Activated CD4-positive, alpha-beta memory T cell treated with anti-CD3 and anti-CD28 coated beads for 36 hours (primary cell): ENCODE measurements around the gene LIN52. TPM values are rescaled to one million over a fixed set of nuclear protein-coding genes. Genes with fewer than 3 reads are reported as not detected.
"Not testable (repeated sequence)": the region's sequence is repeated elsewhere in the genome, so short reads cannot be mapped to it uniquely, and the experiment has no call there.

Source experiments
- CTCF ChIA-PET: fragments of 350-600 bp; sonication (Branson Sonifier 250); formaldehyde crosslinking; loops from one replicate; lab custom pipeline; 2021; ENCODE audit warnings: antibody characterized with exemption, inconsistent platforms; lab: Charles Lee
- POLR2A ChIA-PET: fragments of 350-600 bp; sonication (Branson Sonifier 250); formaldehyde crosslinking; loops from one replicate; lab custom pipeline; 2021; ENCODE audit warnings: antibody characterized with exemption; lab: Charles Lee
- DNase-seq: peaks from one replicate; pipeline ENCODE4 v3.0.0-alpha.2; 2020
- H3K27ac Mint-ChIP-seq: one replicate; pipeline ENCODE4 v1.8.0; 2021; ENCODE audit warnings: mixed read lengths
- H3K27me3 Mint-ChIP-seq: one replicate; pipeline ENCODE4 v1.8.0; 2021; ENCODE audit warnings: mixed read lengths
- H3K36me3 Mint-ChIP-seq: one replicate; pipeline ENCODE4 v1.8.0; 2021; ENCODE audit warnings: mixed read lengths
- H3K4me1 Mint-ChIP-seq: one replicate; pipeline ENCODE4 v1.8.0; 2021; ENCODE audit warnings: low read depth, mixed read lengths
- H3K4me3 Mint-ChIP-seq: one replicate; pipeline ENCODE4 v1.8.0; 2021; ENCODE audit warnings: mild to moderate bottlenecking, mixed read lengths
- H3K9me3 Mint-ChIP-seq: one replicate; pipeline ENCODE4 v1.8.0; 2021; ENCODE audit warnings: mixed read lengths
- intact Hi-C: fragments of 100-400 bp; cut with micrococcal nuclease; formaldehyde crosslinking; loops from one replicate; pipeline ENCODE4 v1.15.1; 2023
- total RNA-seq, 2 experiments: library from RNA; stranded (reverse); gene quantifications; one replicate each; pipeline ENCODE4 v1.2.3, GENCODE V29; 2021

LIN52 gene
- total RNA-seq, 2 experiments from 2014 or later: 13.5 to 14.4 TPM

DNA sequence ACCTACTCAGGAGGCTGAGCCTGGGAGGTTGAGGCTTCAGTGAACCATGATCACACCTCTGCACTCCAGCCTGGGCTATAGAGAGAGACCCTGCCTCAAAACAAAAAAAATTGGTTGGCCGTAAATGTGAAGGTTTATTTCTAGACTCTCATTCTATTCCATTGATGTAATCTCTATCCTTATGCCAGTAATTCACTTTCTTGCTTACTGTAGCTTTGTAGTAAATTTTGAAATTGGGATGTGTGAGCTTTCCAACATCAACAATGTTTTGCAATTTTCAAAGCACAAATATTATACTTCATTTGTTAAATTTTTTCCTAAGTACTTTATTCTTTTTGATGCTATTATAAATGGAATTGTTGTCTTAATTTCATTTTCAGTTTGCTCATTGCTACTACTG is 24.6 kb downstream of the LIN52 start:
- Mint-ChIP-seq H3K27ac (no peak overlapping the region), H3K4me1 (no peaks in the 10 kb centered on the region), H3K4me3 (no peak overlapping the region), H3K9me3 (no peaks in the 10 kb centered on the region), H3K36me3 (peaks cover 12% of the 10 kb centered on the region), H3K27me3 (no peaks in the 10 kb centered on the region)
- ChIA-PET CTCF (interaction anchor here (1.9 to 2.0 kb wide), 2 partner anchors 143 to 148 kb away, joined by 5 to 7 read pairs; no protein-coding TSS in a partner anchor), POLR2A (no interaction called here)
- DNase-seq: no peak
- intact Hi-C loops: no loop called here

DNA sequence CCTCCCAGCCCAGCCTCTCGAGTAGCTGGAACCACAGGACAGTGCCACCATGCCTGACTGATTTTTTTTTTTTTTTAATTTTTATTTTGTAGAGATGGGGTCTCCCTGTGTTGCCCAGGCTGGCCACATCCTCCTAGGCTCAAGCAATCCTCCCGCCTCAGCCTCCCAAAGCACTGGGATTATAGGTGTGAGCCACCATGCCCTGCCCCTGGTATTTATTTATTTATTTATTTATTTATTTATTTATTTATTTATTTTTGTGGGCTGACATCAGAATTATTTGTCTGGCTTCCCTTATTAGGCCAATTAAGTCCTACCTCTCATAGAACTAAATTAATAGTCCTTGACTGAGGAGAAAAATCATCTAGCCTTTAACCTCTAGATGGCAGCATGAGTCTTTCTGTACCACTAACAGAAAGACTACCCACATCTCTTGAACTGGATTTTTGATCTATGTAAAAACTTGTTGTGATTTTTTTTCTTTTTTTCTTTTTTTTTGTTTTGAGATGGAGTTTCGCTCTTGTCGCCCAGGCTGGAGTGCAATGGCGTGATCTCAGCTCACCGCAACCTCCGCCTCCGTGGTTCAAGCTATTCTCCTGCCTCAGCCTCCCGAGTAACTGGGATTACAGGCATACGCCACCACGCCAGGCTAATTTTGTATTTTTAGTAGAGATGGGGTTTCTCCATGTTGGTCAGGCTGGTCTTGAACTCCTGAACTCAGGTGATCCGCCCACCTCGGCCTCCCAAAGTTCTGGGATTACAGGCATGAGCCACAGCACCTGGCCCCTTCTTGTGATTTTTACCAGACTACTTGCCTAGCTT is 26.9 kb downstream of the LIN52 start:
- intact Hi-C loops: loop anchor here (1.0 to 5.0 kb wide), 2 partner anchors 36 to 140 kb away; no protein-coding TSS in a partner anchor
- H3K36me3 Mint-ChIP-seq, H3K4me3 Mint-ChIP-seq, H3K27me3 Mint-ChIP-seq, H3K4me1 Mint-ChIP-seq, H3K9me3 Mint-ChIP-seq, H3K27ac Mint-ChIP-seq, DNase-seq: not testable (repeated sequence)
- CTCF ChIA-PET: interaction anchor here (0.6 to 2.5 kb wide), 13 partner anchors 9 to 166 kb away, joined by 3 to 14 read pairs (median 4); no protein-coding TSS in a partner anchor
- POLR2A ChIA-PET: interaction anchor here (0.6 to 0.7 kb wide), 2 partner anchors 194 to 206 kb away, joined by 3 to 4 read pairs; no protein-coding TSS in a partner anchor

DNA sequence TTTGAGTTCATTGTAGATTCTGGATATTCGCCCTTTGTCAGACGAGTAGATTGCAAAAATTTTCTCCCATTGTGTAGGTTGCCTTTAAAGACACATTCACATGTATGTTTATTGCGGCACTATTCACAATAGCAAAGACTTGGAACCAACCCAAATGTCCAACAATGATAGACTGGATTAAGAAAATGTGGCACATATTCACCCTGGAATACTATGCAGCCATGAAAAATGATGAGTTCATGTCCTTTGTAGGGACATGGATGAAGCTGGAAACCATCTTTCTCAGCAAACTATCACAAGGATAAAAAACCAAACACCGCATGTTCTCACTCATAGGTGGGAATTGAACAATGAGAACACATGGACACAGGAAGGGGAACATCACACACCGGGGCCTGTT is 40.7 kb downstream of the LIN52 start:
- H3K36me3 Mint-ChIP-seq: peaks cover 11% of the 10 kb centered on the region
- CTCF ChIA-PET, intact Hi-C loops: not testable (repeated sequence)

DNA sequence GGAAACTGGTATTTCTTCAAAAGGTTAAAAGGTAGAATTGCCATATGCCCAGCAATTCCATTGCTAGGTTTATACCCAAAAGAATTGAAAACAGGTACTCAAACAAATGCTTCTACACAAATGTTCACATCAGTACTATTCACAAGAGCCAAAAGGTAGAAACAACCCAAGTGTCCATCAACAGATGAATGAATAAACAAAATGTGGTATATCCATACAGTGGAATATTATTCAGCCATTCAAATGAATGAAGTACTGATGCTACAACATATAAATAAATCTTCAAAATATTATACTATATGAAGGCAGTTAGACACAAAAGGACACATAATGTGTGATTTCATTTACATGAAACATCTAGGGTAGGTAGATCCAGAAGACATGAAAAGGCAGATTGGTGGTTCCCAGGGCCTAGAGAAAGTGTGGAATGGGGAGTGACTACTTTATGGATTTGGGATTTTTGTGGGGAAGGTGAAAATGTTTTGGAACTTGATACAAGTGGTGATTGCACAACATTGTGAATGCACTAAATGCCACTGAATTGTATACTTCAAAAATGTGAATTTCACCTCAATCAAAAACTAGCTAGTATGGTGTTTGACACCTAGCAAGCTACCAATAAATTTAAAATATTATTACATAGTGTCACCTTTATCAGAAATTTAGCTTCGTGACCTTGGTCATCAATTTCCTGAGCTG is 41.7 kb downstream of the LIN52 start:
- H3K27me3 Mint-ChIP-seq: no peaks in the 10 kb centered on the region
- POLR2A ChIA-PET: no interaction called here
- DNase-seq: no peak
- no peaks in the 10 kb centered on the region for H3K9me3 Mint-ChIP-seq
- H3K36me3 Mint-ChIP-seq: peaks cover 7% of the 10 kb centered on the region
- H3K4me1 Mint-ChIP-seq: no peaks in the 10 kb centered on the region
- intact Hi-C loops: no loop called here
- H3K4me3 Mint-ChIP-seq: no peak overlapping the region
- H3K27ac Mint-ChIP-seq: no peak overlapping the region
- CTCF ChIA-PET: no interaction called here

More for the DNA sequence above, 40.7 kb downstream of the LIN52 start:
- H3K27ac Mint-ChIP-seq, POLR2A ChIA-PET, DNase-seq, H3K4me1 Mint-ChIP-seq, H3K27me3 Mint-ChIP-seq, H3K9me3 Mint-ChIP-seq, H3K4me3 Mint-ChIP-seq: not testable (repeated sequence)

DNA sequence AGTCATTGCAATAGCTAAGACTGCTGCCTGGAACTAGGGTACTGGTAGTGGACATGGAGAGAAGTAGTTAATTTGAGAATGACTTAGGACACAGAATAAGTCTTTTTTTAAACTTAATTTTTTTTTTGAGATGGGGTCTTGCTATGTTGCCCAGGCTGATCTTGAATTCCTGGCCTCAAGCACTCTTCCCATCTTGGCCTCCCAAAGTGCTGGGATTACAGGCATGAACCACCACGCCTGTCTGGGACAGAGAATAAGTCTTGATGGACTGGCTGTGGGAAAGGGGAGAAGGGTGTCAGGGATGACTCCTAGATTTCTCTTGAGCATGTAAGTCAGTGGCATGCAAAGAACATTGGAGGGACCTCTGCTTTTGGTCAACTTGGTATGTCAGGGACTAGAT is 42.9 kb downstream of the LIN52 start:
- no peak overlapping the region for H3K27ac Mint-ChIP-seq

DNA sequence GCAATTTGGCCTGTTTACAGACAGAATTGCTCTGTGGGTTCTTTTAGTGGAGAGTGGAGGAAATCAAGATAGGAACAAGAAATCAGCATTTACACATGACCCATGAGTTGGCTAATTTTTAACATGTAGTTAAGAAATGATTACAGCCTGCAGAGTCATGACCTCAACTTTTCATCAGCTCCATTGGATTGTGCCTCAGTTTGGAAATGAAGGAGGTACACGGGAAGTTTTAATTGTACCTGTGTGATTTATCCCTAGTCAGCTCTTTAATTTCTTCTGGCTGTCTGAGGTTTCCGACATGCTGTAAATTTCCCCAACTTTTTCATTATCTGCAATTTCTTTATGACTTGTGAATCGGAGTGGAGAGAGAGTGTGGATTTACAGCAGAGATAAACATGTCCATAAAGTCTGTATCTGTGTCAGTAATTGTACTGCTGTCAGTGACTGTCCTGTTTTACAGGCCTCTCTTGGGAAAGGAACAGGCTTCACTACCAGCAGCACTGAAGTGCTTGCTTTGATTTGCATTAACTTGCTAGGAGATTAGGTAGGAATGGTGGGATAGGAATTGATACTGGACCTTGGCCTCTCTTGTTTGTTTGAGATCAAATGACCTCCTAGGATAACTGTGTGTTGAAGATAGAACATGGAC is 49.2 kb downstream of the LIN52 start:
- intact Hi-C loops: no loop called here
- Mint-ChIP-seq H3K4me3 (no peak overlapping the region), H3K9me3 (no peaks in the 10 kb centered on the region), H3K27me3 (no peaks in the 10 kb centered on the region), H3K4me1 (peaks cover 23% of the 10 kb centered on the region), H3K27ac (no peak overlapping the region), H3K36me3 (no peaks in the 10 kb centered on the region)
- ChIA-PET CTCF (interaction anchor here (1.1 kb wide), 1 partner anchor 22 kb away, joined by 3 read pairs; no protein-coding TSS in a partner anchor), POLR2A (no interaction called here)
- DNase-seq: no peak

More for the DNA sequence above, 42.9 kb downstream of the LIN52 start:
- Mint-ChIP-seq H3K27me3 (no peaks in the 10 kb centered on the region), H3K9me3 (no peaks in the 10 kb centered on the region), H3K4me3 (no peak overlapping the region), H3K36me3 (peaks cover 7% of the 10 kb centered on the region), H3K4me1 (no peaks in the 10 kb centered on the region)
- DNase-seq: no peak
- intact Hi-C loops: no loop called here
- ChIA-PET POLR2A (no interaction called here), CTCF (no interaction called here)

DNA sequence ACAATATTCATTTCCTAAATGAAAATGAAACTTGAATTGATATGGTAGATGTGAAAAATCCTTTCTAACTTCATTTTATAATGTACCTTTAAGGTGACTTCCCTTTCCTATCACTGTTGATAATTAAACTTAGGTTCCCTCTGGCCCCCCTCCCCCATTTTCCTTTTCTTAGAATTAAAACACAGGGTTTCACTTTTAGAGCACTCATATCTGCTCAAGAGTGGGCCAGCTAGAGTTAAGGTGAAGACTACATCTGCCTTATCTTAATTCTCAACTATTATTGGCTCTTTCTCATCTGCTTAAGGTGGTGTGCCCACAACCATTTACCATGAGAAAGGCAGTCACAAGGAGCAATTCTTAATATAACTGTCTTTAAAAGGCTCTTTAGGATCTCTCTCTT is 49.7 kb downstream of the LIN52 start:
- H3K27ac Mint-ChIP-seq: no peak overlapping the region
- no peaks in the 10 kb centered on the region for H3K9me3 Mint-ChIP-seq
- CTCF ChIA-PET: no interaction called here
- POLR2A ChIA-PET: no interaction called here
- H3K4me3 Mint-ChIP-seq: no peak overlapping the region
- H3K4me1 Mint-ChIP-seq: peaks cover 23% of the 10 kb centered on the region
- DNase-seq: no peak
- H3K36me3 Mint-ChIP-seq: no peaks in the 10 kb centered on the region
- H3K27me3 Mint-ChIP-seq: no peaks in the 10 kb centered on the region
- intact Hi-C loops: no loop called here

DNA sequence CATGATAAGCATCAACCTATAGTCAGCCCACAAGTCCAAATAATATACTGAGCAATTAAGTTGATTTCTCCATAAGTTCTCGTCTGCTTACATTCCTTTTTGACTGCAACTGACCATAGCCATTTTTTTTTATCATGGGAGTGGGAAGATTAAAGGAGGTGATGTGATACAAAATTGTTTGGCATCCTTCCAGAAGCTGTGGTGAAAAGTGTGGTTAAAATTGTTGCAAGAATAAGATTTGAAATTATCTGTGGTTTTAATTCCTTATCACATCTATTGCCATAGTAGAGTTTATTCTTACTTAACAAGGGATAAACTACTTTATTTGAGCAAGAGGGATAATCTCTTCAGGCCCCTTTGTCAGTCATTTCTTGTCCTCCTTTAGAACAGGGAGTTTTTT is 50.7 kb downstream of the LIN52 start:
- no peak overlapping the region for H3K27ac Mint-ChIP-seq
- H3K27me3 Mint-ChIP-seq: no peaks in the 10 kb centered on the region
- H3K4me1 Mint-ChIP-seq: peaks cover 23% of the 10 kb centered on the region
- POLR2A ChIA-PET: no interaction called here
- H3K4me3 Mint-ChIP-seq: no peak overlapping the region
- CTCF ChIA-PET: no interaction called here
- H3K36me3 Mint-ChIP-seq: no peaks in the 10 kb centered on the region
- intact Hi-C loops: no loop called here
- no peak for DNase-seq
- no peaks in the 10 kb centered on the region for H3K9me3 Mint-ChIP-seq

DNA sequence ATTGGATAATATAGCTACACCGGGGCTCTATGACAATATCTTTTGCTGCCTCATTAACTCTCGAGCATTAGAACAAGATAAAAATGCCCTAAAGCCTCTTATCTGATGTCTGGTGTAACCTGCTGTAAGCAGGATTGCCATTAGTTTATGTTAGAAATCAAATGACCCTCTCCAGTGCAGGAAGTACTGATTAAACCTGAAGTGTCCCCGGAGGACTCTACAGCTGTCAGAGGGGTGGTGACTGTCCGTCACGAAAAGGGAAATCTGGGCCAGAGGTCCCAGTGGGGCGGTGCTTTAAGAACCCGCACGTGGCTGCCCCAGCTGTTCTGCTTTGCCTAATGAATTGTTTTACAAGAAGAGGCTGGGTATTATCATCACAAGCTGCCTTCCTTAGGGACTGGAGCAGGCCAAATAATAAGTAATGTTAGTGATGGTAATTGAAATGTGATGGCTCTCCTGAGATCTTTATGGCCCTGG is 55.7 kb downstream of the LIN52 start:
- POLR2A ChIA-PET: interaction anchor here (1.0 kb wide), 1 partner anchor 122 kb away, joined by 3 read pairs; the partner anchor contains the start of genes BBOF1 and ENTPD5

DNA sequence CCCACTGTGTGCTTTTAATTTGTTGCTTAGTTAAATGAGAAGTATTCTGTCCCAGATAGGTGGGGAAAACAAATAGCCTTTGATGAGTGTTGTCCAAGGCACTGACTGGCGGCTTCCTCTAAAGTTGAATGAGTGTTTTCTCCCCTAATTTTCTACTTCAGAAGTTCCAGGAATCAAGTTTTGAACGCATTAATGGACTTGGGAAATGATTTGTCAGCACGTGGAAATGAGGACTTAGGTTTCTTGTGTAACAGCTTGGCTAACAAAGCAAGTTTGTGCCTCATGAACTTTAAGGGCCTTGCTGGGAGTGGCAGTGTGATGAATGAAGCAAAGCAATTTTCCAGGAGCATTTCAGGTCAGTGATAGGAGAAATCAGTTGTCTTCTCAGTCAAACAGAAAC is 56.9 kb downstream of the LIN52 start:
- Mint-ChIP-seq H3K9me3 (no peaks in the 10 kb centered on the region), H3K4me1 (peaks cover 8% of the 10 kb centered on the region), H3K27ac (no peak overlapping the region), H3K36me3 (peaks cover 3% of the 10 kb centered on the region), H3K4me3 (no peak overlapping the region), H3K27me3 (no peaks in the 10 kb centered on the region)
- no peak for DNase-seq
- ChIA-PET CTCF (no interaction called here), POLR2A (no interaction called here)
- intact Hi-C loops: no loop called here

More for the DNA sequence above, 55.7 kb downstream of the LIN52 start:
- Mint-ChIP-seq H3K4me3 (no peak overlapping the region), H3K4me1 (peaks cover 11% of the 10 kb centered on the region), H3K27ac (no peak overlapping the region), H3K27me3 (no peaks in the 10 kb centered on the region), H3K36me3 (peaks cover 3% of the 10 kb centered on the region), H3K9me3 (no peaks in the 10 kb centered on the region)
- CTCF ChIA-PET: interaction anchor here (1.0 to 1.8 kb wide), 2 partner anchors 28 to 117 kb away, joined by 3 to 6 read pairs; no protein-coding TSS in a partner anchor
- intact Hi-C loops: no loop called here
- no peak for DNase-seq

DNA sequence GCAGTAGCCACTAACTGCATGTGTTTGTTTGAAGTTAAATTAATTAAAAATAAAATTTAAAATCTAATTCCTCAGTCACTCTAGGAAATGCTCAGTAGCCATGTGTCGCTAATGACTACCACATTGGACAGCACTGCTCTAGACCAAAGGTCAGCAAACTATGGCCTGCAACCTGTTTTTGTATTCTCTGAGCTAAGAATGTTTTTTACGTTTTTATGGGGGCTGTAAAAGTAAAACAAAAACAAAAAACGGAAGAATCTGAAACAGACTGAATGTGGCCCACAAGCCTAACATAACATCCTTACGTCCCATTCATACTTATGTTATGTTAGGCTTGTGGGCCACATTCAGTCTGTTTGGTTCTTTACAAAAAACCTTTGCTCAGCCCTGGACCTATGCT is 57.8 kb downstream of the LIN52 start:
- Mint-ChIP-seq H3K4me1 (peaks cover 12% of the 10 kb centered on the region), H3K4me3 (no peak overlapping the region), H3K27me3 (no peaks in the 10 kb centered on the region), H3K36me3 (peaks cover 3% of the 10 kb centered on the region), H3K27ac (no peak overlapping the region), H3K9me3 (no peaks in the 10 kb centered on the region)
- ChIA-PET CTCF (no interaction called here), POLR2A (no interaction called here)
- intact Hi-C loops: no loop called here
- DNase-seq: no peak

DNA sequence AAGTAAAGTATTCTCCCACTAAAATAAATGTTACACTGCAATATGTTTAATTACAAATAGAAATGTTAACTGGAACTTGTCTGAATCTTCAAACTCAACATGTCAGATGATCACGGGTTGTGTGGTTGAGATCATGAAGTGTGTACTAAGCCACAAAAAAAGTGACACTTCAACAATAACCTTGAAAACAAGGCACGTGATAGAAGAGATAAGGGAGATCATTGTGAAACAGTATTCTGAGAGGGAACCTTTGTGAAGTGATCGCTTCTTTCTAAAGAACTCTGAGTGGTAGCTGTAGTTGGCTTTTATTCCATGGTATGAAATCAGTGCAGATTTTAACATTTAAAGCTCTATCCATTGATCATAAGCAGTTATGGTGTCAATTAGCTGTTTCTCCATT is 60.0 kb downstream of the LIN52 start:
- Mint-ChIP-seq H3K9me3 (no peaks in the 10 kb centered on the region), H3K27ac (no peak overlapping the region), H3K36me3 (peaks cover 3% of the 10 kb centered on the region), H3K4me1 (peaks cover 15% of the 10 kb centered on the region), H3K27me3 (no peaks in the 10 kb centered on the region), H3K4me3 (no peak overlapping the region)
- intact Hi-C loops: loop anchor here (5.0 kb wide), 1 partner anchor 32 kb away; no protein-coding TSS in a partner anchor
- DNase-seq: no peak
- ChIA-PET POLR2A (no interaction called here), CTCF (interaction anchor here (1.6 kb wide), 1 partner anchor 32 kb away, joined by 3 read pairs; no protein-coding TSS in a partner anchor)
